Colonic mucosa (tissue), 4 donors: ENCODE results near the gene AP4S1. TPM values are rescaled to one million over a fixed set of nuclear protein-coding genes. Genes with fewer than 3 reads are reported as not detected.
"Not testable (repeated sequence)": the region's sequence is repeated elsewhere in the genome, so short reads cannot be mapped to it uniquely, and the experiment has no call there.

Experiments used
- DNase-seq: peaks from one replicate; pipeline ENCODE4 v3.0.0-alpha.2; 2020
- H3K27ac ChIP-seq: fragments of 200-600 bp; one replicate; pipeline ENCODE4 v1.8.0; 2021
- H3K27me3 ChIP-seq: fragments of 200-600 bp; one replicate; pipeline ENCODE4 v1.8.0; 2021
- H3K36me3 ChIP-seq: fragments of 200-600 bp; one replicate; pipeline ENCODE4 v1.8.0; 2021
- H3K4me1 ChIP-seq: fragments of 200-600 bp; one replicate; pipeline ENCODE4 v1.8.0; 2021; ENCODE audit warnings: mild to moderate bottlenecking
- H3K4me3 ChIP-seq: fragments of 200-600 bp; one replicate; pipeline ENCODE4 v1.8.0; 2021
- H3K9ac ChIP-seq, 2 donors: one replicate each; pipeline ENCODE4 v1.7.0; 2013; ENCODE audit warnings: control low read depth in 2 of 2, low read depth in 2 of 2, low read length in 2 of 2
- H3K9me3 ChIP-seq: fragments of 200-600 bp; one replicate; pipeline ENCODE4 v1.8.0; 2021
- CTCF ChIP-seq: fragments of 200-600 bp; IDR thresholded peaks from one replicate; pipeline ENCODE4 v1.8.0; 2022; ENCODE audit warnings: antibody characterized with exemption, mild to moderate bottlenecking
- intact Hi-C: fragments of 100-400 bp; cut with DNase I; formaldehyde crosslinking; loops from one replicate; pipeline ENCODE4 v1.14.1; 2022
- total RNA-seq, 2 donors: library from RNA; stranded (reverse); fragmentation: NEBNext Ultra II Directional in 1 of 2; extraction: Animal tissue kit (Norgen Biotek cat#: 25700) in 1 of 2; gene quantifications; one replicate each; pipeline ENCODE4 v1.2.1, GENCODE V29; 2021
- donor health status: healthy.
- donor health status: DM: no; HTN: no; CAD: no.
- donor health status: DM: no; HTN: no; CAD: no.

Gene AP4S1
- total RNA-seq, 2 donors from 2014 or later = 3.3 to 4.9 TPM

DNA sequence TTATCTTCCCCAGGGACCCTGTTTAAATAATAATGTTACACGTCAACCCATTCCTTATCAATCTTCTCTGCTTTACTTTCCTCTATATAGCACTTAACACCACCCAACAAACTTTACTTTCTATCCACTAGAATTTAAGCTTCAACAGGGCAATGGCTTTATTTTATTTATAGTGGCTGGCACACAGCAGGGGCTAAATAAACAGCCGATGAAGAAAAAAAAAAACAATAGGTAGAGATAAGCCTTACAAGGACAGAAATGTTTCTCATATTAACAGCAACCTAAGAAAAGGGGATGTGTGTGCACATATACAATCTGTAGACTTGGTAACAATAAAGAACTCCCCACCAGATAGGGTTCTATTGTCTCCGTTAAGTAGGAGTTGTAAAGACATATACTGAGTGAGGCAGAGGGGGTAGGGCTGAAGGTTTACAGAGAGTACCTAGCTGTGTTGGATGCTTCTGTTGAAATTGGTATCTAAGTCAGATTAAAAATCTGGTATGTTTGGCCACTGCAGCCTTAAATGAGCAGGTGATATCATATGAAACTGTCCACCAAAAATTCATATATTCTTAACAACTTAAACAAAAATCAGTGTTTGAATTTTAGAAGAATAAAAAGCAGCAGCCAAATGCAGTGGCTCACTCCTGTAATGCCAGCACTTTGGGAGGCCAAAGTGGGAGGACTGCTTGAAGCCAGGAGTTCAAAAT, 24.7 kb upstream of the AP4S1 start:
- Histone ChIP-seq H3K27ac (no peak overlapping the region), H3K4me1 (no peaks in the 10 kb centered on the region), H3K9me3 (no peaks in the 10 kb centered on the region), H3K27me3 (no peaks in the 10 kb centered on the region), H3K4me3 (no peak overlapping the region), H3K36me3 (no peaks in the 10 kb centered on the region), H3K9ac (no peak overlapping the region)
- no peak for DNase-seq
- TF ChIP-seq CTCF = no peak
- intact Hi-C loops = no loop called here

- H3K27me3 ChIP-seq = no peaks in the 10 kb centered on the region
- H3K9me3 ChIP-seq = no peaks in the 10 kb centered on the region
- no peak overlapping the region for H3K27ac ChIP-seq
- no peak for TF ChIP-seq CTCF
- no peak for DNase-seq
- no peaks in the 10 kb centered on the region for H3K4me1 ChIP-seq
- no peak overlapping the region for H3K9ac ChIP-seq
- intact Hi-C loops = no loop called here
- H3K36me3 ChIP-seq = no peaks in the 10 kb centered on the region
- no peak overlapping the region for H3K4me3 ChIP-seq
These were observed 24.1 kb upstream of the AP4S1 start for GRCh38 chr14:31001339-31001658.

- Histone ChIP-seq H3K27me3 (no peaks in the 10 kb centered on the region), H3K9ac (no peak overlapping the region), H3K36me3 (no peaks in the 10 kb centered on the region), H3K4me1 (no peaks in the 10 kb centered on the region), H3K4me3 (no peak overlapping the region), H3K27ac (no peak overlapping the region), H3K9me3 (no peaks in the 10 kb centered on the region)
- intact Hi-C loops = no loop called here
- no peak for TF ChIP-seq CTCF
- DNase-seq = no peak
These were observed 22.2 kb upstream of the AP4S1 start for GRCh38 chr14:31003284-31003683.

GRCh38 chr14:31004007-31004406, 21.4 kb upstream of the AP4S1 start:
- intact Hi-C loops, H3K36me3 ChIP-seq: not testable (repeated sequence)

DNA sequence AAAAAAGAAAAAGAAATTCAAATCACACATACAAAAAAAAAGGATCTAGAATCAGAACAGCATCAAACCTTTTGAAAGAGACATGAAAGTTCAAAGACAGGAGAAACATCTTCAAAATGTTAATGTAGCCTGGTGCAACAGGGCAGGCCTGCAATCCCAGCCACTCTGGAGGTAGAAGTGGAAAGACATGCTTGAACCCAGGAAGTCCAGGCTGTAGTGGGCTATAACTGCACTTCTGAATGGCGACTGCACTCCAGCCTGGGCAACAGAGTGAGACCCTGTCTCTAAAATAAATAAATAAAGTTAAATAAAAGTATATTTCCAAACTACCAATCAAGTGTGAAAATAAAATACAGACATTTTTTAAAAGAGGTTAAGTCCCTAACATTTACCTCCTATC, 18.7 kb upstream of the AP4S1 start:
- DNase-seq = no peak
- intact Hi-C loops = no loop called here

More at GRCh38 chr14:31004007-31004406, 21.4 kb upstream of the AP4S1 start:
- H3K27me3 ChIP-seq, H3K4me1 ChIP-seq, H3K27ac ChIP-seq, H3K9me3 ChIP-seq, DNase-seq, H3K9ac ChIP-seq, H3K4me3 ChIP-seq: not testable (repeated sequence)

More for the DNA sequence above, 18.7 kb upstream of the AP4S1 start:
- no peak for TF ChIP-seq CTCF
- Histone ChIP-seq H3K9ac (no peak overlapping the region), H3K9me3 (no peaks in the 10 kb centered on the region), H3K27ac (no peak overlapping the region), H3K4me3 (no peak overlapping the region), H3K27me3 (no peaks in the 10 kb centered on the region), H3K4me1 (no peaks in the 10 kb centered on the region), H3K36me3 (no peaks in the 10 kb centered on the region)
